WTC11 (cell line): Measurements from ENCODE around the gene KRTAP5-3.

Experiments
- CTCF ChIP-seq: fragments of 200-600 bp; IDR thresholded peaks from 2 replicates; pipeline ENCODE4 v1.8.0; 2022; ENCODE audit warnings: antibody characterized with exemption
- ELF4 ChIP-seq: sonication (generic); formaldehyde crosslinking; IDR thresholded peaks from 2 replicates; pipeline ENCODE4 v1.8.1; 2022; ENCODE audit warnings: low read depth, mild to moderate bottlenecking, moderate library complexity, missing genetic modification reagents
- FOXJ3 ChIP-seq: sonication (generic); formaldehyde crosslinking; IDR thresholded peaks from 2 replicates; pipeline ENCODE4 v1.9.0; 2021; ENCODE audit warnings: missing genetic modification reagents, mild to moderate bottlenecking, borderline replicate concordance
- IRF2 ChIP-seq: sonication (generic); formaldehyde crosslinking; IDR thresholded peaks from 2 replicates; pipeline ENCODE4 v1.8.0; 2022; ENCODE audit warnings: low read depth, missing genetic modification reagents, borderline replicate concordance
- SOX15 ChIP-seq: fragments of 250-450 bp; sonication (Bioruptor Pico); IDR thresholded peaks from 2 replicates; pipeline ENCODE4 v1.9.0; 2021; ENCODE audit warnings: mild to moderate bottlenecking
- SP1 ChIP-seq: sonication (generic); formaldehyde crosslinking; conservative IDR thresholded peaks from 2 replicates; pipeline ENCODE4 v1.8.1; 2022; ENCODE audit warnings: missing genetic modification reagents
- USF2 ChIP-seq: sonication (generic); formaldehyde crosslinking; IDR thresholded peaks from 2 replicates; pipeline ENCODE4 v1.8.1; 2023; ENCODE audit warnings: mild to moderate bottlenecking, missing genetic modification reagents, moderate library complexity

GRCh38 chr11:1633864-1634263, 25.6 kb upstream of the KRTAP5-3 start:
- TF ChIP-seq SP1 (CRISPR knock-in tag) (no peak), FOXJ3 (CRISPR knock-in tag) (no peak), CTCF (no peak), SOX15 (no peak), ELF4 (CRISPR knock-in tag) (no peak), IRF2 (CRISPR knock-in tag) (no peak), USF2 (CRISPR knock-in tag) (no peak)
